GM18508 (cell line): ENCODE results near the gene EFNA5.

ENCODE experiments used
- ATAC-seq: cut with Tn5 transposase; IDR thresholded peaks from one replicate; pipeline ENCODE4 v1.9.1; 2021; ENCODE audit warnings: moderate number of reproducible peaks; ENCODE audit not compliant: insufficient read depth, unreplicated experiment

EFNA5 gene

GRCh38 chr5:107607196-107607595 is 63.5 kb downstream of the EFNA5 start:
- no peak for ATAC-seq

GRCh38 chr5:107605596-107606125 is 65.1 kb downstream of the EFNA5 start:
- ATAC-seq, result no peak

GRCh38 chr5:107604990-107605389 is 65.7 kb downstream of the EFNA5 start:
- no peak for ATAC-seq

- ATAC-seq, result no peak
Measured at GRCh38 chr5:107604146-107604910, 66.4 kb downstream of the EFNA5 start.

- ATAC-seq, result no peak
Measured at GRCh38 chr5:107603349-107603748, 67.4 kb downstream of the EFNA5 start.

GRCh38 chr5:107602896-107603295 is 67.8 kb downstream of the EFNA5 start:
- no peak for ATAC-seq

- no peak for ATAC-seq
Measured at GRCh38 chr5:107601076-107601475, 69.7 kb downstream of the EFNA5 start.

GRCh38 chr5:107598958-107599357 is 71.8 kb downstream of the EFNA5 start:
- no peak for ATAC-seq

GRCh38 chr5:107597803-107598202 is 72.9 kb downstream of the EFNA5 start:
- no peak for ATAC-seq

- ATAC-seq, result no peak
Measured at GRCh38 chr5:107597247-107597646, 73.5 kb downstream of the EFNA5 start.

GRCh38 chr5:107594253-107595045 is 76.3 kb downstream of the EFNA5 start:
- ATAC-seq, result no peak

- ATAC-seq, result no peak
Measured at GRCh38 chr5:107593009-107593408, 77.7 kb downstream of the EFNA5 start.

GRCh38 chr5:107592515-107592914 is 78.2 kb downstream of the EFNA5 start:
- ATAC-seq, result no peak

GRCh38 chr5:107590686-107591085 is 80.1 kb downstream of the EFNA5 start:
- no peak for ATAC-seq

GRCh38 chr5:107589520-107590193 is 81.1 kb downstream of the EFNA5 start:
- no peak for ATAC-seq

- no peak for ATAC-seq
Measured at GRCh38 chr5:107582625-107583024, 88.1 kb downstream of the EFNA5 start.

- no peak for ATAC-seq
Measured at GRCh38 chr5:107580889-107581820, 89.6 kb downstream of the EFNA5 start.

GRCh38 chr5:107578051-107578635 is 92.6 kb downstream of the EFNA5 start:
- no peak for ATAC-seq

- ATAC-seq, result no peak
Measured at GRCh38 chr5:107577394-107577950, 93.3 kb downstream of the EFNA5 start.
